ENCODE measurements around the gene ARFIP1. TPM values are rescaled to one million over a fixed set of nuclear protein-coding genes. Genes with fewer than 3 reads are reported as not detected.

ARFIP1 gene
- total RNA-seq, 2 experiments from 2014 or later = 16.8 to 19.5 TPM

DNA sequence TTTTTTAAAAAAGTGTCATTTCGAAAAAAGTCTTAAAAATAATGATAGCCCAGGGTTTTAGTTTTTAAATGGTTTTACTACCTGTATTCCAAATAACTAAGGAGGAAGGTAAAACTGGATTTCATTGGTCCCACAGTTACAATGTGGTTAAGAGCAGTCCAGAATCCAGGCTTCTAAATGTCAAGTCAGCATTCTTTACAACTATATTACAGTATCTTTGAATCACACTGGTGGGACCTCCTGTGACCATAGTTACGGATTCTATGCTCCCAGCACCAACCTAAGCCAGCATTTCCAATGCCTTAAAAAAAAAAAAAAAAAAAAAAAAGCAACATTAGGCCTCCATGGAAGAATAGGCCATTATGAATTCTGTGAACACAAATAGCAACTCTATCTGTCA, 6.4 kb upstream of the ARFIP1 start:
- no peak overlapping the region for H3K27ac Mint-ChIP-seq
- ChIA-PET POLR2A (no interaction called here), CTCF (no interaction called here)
- peaks cover 10% of the 10 kb centered on the region for H3K4me1 Mint-ChIP-seq
- H3K27me3 Mint-ChIP-seq = peaks cover 33% of the 10 kb centered on the region
- H3K36me3 Mint-ChIP-seq (ENCODE audit: low read depth) = no peaks in the 10 kb centered on the region
- H3K9me3 Mint-ChIP-seq = no peaks in the 10 kb centered on the region
- H3K4me3 Mint-ChIP-seq = no peak overlapping the region
- DNase-seq = no peak

DNA sequence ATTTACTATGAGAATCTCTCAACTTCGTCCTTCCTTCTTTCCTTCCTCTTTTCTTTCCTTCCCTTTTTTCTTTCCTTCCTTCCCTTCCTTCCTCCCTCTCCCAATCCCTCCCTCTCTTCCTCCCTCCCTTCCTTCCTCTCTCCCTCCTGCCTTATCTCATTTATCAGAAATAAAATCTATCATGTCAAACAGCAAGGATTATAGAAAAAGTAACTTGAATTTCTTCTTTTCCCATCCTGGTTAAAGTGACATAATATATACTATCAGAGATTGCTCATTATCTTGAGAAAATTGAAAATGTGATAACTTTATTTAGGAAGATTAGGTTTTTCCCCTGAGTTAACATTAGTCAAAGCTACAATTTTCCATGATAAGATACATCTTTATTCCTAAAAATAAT, 5.8 kb upstream of the ARFIP1 start:
- Mint-ChIP-seq H3K9me3 (no peaks in the 10 kb centered on the region), H3K27me3 (peaks cover 33% of the 10 kb centered on the region), H3K4me3 (no peak overlapping the region), H3K4me1 (peaks cover 16% of the 10 kb centered on the region), H3K27ac (no peak overlapping the region), H3K36me3 (ENCODE audit: low read depth) (no peaks in the 10 kb centered on the region)
- POLR2A ChIA-PET = no interaction called here
- no peak for DNase-seq
- CTCF ChIA-PET = no interaction called here

DNA sequence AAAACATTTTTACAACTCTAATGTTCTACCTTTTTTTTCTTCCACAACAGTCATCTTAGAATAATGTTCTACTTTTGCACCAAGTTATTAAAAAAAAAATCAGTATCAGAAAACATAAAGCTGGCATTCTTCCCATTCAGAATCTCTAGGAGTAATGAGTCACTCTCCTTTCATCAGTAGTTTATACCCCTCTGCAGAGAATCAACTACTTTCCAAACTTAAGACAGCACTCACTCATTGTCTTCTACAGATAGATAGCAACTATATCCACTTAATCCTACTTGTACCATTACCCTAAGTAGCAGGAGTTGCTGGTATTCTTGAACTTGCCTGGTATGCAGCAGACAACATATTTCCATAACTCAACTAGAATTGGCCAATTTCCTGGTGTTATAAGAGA, 3.4 kb upstream of the ARFIP1 start:
- H3K27ac Mint-ChIP-seq = no peak overlapping the region
- no peaks in the 10 kb centered on the region for H3K9me3 Mint-ChIP-seq
- peaks cover 2% of the 10 kb centered on the region for H3K36me3 Mint-ChIP-seq (ENCODE audit: low read depth)
- H3K27me3 Mint-ChIP-seq = peaks cover 29% of the 10 kb centered on the region
- POLR2A ChIA-PET = no interaction called here
- H3K4me3 Mint-ChIP-seq = no peak overlapping the region
- no peak for DNase-seq
- CTCF ChIA-PET = no interaction called here
- peaks cover 28% of the 10 kb centered on the region for H3K4me1 Mint-ChIP-seq

DNA sequence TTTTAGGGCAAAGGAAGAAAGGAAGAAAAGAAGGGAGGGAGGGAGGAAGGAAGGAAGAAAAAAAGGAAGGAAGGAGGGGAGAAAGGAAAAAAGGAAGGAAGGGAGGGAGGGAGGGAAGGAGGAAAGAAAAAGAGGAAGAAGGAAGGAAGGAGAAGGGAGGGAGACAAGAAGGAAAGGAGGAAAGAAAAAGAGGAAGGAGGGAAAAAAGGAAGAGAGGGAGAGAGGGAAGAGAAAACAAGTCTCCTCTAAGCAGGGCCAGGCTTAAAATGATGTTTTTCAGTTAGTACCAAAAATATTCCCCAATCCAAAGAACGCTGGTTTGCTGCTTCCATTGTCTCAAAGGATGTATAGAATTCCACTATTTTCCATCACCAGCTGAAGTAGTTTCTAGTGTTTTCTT, 2.3 kb upstream of the ARFIP1 start:
- CTCF ChIA-PET = no interaction called here
- Mint-ChIP-seq H3K36me3 (ENCODE audit: low read depth) (peaks cover 6% of the 10 kb centered on the region), H3K4me1 (peaks cover 31% of the 10 kb centered on the region), H3K27me3 (peaks cover 29% of the 10 kb centered on the region), H3K27ac (no peak overlapping the region), H3K9me3 (no peaks in the 10 kb centered on the region), H3K4me3 (no peak overlapping the region)
- DNase-seq = no peak
- POLR2A ChIA-PET = no interaction called here

DNA sequence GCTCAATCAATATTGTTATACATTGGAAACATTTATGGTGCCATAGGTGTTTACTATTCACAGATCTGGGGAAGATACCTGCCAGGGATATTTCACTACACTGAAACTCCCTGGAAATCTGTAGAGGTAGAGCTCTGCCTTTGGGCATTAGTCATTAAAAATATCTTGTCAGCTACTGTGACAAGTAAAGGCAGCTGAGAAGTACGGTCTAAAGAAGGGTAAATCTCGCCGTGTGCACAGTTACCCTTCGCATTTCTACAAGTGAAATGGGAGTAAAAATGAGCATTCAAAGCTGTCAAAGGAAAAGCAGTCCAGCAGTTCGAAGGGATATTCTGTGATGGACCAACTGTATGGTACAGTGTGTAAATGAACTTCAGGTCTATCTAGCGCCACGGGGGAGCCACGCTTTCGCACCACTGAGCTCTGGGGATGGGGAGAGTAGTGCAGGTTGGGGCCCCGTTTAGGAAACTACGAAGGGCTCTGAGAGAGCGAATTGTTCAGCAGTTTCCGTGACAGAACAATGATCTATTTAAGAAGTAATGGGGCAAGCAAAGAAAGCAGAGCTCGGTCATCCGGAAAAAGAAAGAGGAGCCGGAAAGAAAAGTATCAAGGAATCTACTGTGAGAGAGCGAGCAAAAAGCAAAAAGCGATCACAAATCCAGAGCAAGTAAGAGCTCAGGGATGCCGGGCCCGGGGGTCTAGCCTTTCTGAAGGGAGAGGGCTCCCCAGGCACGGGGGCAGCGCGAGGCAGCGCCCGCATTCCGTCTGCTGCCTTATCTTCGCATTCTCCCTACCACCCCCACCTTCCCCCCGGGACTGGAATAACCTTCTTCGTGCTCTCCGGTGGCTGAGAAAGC, 870 bp upstream of the ARFIP1 start:
- H3K36me3 Mint-ChIP-seq (ENCODE audit: low read depth) = peaks cover 15% of the 10 kb centered on the region
- peak; percentile 31 for DNase-seq
- peak overlapping the region; percentile 93 for H3K27ac Mint-ChIP-seq
- H3K4me3 Mint-ChIP-seq = peak overlapping the region; percentile 94
- CTCF ChIA-PET = interaction anchor here (0.7 to 2.6 kb wide), 9 partner anchors 10 to 343 kb away, joined by 3 to 20 read pairs (median 3); no protein-coding TSS in a partner anchor
- no peaks in the 10 kb centered on the region for H3K9me3 Mint-ChIP-seq
- POLR2A ChIA-PET = interaction anchor here (0.6 to 0.7 kb wide), 2 partner anchors 65 to 81 kb away, joined by 3 to 7 read pairs; no protein-coding TSS in a partner anchor
- H3K27me3 Mint-ChIP-seq = peaks cover 29% of the 10 kb centered on the region
- peaks cover 41% of the 10 kb centered on the region for H3K4me1 Mint-ChIP-seq

DNA sequence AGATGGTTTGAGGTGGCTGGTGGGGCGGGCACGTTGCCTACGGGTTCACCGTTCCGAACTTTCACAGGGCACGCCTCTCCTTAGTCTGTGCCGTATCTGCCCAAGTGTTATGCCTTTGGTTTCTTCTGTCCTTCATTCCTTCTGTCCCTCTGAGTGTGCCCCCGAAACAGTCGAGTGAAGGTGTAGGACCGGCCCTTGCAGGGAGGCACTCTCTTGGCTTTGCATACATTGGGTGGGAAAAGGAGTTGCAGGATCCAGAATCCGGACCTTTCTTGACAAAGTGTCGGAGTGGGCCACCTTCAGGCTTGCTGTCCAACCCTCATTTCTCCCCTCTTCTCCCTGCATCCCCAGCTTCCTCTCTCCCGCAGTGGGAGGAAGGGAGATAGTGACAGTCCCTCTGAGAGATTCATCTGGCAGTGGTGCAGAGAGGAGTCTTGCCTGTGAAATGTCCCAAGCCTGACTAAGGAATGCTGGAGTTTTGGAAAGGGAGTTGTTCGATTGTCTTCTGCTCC, 569 bp downstream of the ARFIP1 start:
- peak overlapping the region; percentile 94 for H3K4me3 Mint-ChIP-seq
- peak overlapping the region; percentile 93 for H3K27ac Mint-ChIP-seq
- POLR2A ChIA-PET = no interaction called here
- H3K9me3 Mint-ChIP-seq = no peaks in the 10 kb centered on the region
- CTCF ChIA-PET = interaction anchor here (1.2 to 2.6 kb wide), 2 partner anchors 11 to 39 kb away, joined by 3 to 20 read pairs; no protein-coding TSS in a partner anchor
- peaks cover 24% of the 10 kb centered on the region for H3K27me3 Mint-ChIP-seq
- peaks cover 18% of the 10 kb centered on the region for H3K36me3 Mint-ChIP-seq (ENCODE audit: low read depth)
- peaks cover 48% of the 10 kb centered on the region for H3K4me1 Mint-ChIP-seq
- no peak for DNase-seq

DNA sequence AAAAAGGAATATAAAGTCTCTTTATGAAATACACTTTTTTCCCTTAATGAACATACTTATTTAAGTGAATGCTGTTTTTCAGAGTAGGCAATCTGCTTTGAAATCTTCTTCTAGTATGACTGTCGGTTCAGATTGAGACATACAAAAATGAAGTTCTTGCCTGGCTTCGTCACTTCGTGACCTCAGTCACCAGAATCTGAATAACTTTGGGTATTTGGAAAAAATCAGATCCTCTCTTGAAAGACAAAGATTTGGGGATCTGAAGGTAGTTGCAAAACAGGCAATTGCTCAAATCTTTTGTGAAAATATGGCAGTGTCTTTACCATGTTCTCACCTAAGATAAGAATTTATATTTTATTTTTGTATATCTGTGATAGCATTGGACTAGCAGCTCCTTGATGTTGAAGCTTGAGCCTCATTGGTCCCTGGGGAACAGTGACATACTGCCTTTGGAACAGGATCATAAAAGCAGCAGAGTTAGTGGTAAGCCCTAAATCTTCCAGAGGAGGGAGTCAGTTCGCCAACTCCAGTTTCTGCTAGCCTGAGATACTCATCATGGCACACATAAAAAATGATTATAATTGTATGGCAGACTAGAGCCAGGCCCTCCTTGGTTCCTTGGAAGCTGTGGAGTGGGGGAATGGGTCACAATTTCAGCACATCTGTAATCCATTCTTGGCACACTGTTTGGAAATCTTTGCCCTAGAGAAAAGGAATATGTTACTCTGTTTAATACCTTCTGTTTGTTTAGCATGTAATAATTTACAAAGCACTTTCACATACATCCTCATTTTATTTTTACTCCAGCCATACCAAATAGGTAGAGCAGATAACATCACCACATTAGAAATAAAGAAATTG, 5.0 kb downstream of the ARFIP1 start:
- Mint-ChIP-seq H3K9me3 (no peaks in the 10 kb centered on the region), H3K4me1 (peaks cover 55% of the 10 kb centered on the region), H3K36me3 (ENCODE audit: low read depth) (peaks cover 30% of the 10 kb centered on the region), H3K27ac (no peak overlapping the region), H3K27me3 (no peaks in the 10 kb centered on the region), H3K4me3 (no peak overlapping the region)
- ChIA-PET POLR2A (no interaction called here), CTCF (interaction anchor here (1.4 kb wide), 1 partner anchor 343 kb away, joined by 3 read pairs; no protein-coding TSS in a partner anchor)
- DNase-seq = no peak

DNA sequence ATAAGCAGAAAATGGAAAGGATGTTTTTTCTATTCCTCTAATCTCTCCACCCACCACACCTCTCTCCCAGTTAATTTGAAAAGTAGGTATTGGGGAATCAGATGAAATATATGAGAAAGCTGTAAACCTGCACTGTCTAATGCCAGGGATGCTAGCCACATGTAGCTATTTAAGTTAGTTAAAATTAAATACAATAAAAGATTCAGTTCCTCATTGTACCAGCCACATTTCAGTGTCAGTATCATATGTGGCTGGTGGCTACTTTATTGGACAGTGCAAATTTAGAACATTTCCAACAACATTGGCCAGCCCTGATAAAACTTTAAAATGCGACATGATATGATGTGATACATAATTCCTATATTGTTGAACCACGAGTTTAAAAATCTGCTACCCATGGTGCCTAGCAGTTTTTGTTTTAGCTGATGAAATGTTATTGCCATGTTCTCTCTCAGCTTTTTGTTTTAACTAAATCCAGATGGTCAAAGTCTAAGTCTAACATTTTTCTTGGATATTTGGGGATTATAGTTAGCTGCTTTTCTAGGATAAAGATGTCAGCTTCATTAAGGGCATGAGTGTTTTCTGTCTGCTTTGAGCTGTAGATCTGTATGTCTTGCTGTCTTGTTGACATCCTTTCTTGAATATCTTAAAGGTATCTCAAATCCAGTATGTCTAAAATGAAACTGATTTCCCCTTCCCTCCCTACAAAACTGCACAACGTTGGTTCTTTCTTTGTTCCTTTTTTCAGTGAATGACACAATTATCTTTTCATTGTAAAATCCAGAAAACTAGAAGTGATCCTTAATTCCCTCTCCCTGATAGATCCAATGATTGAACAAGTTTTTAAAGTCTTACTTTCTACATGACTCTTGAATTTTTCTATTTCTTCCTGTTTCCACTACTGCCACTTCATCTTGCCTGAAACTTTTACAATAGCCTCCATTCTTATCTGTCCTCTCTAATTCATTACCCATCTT, 6.2 kb downstream of the ARFIP1 start:
- Mint-ChIP-seq H3K36me3 (ENCODE audit: low read depth) (peaks cover 30% of the 10 kb centered on the region), H3K4me3 (peak overlapping the region; percentile 31), H3K27ac (peak overlapping the region; percentile 84), H3K9me3 (no peaks in the 10 kb centered on the region), H3K27me3 (no peaks in the 10 kb centered on the region), H3K4me1 (peaks cover 47% of the 10 kb centered on the region)
- ChIA-PET CTCF (no interaction called here), POLR2A (no interaction called here)
- DNase-seq = no peak

DNA sequence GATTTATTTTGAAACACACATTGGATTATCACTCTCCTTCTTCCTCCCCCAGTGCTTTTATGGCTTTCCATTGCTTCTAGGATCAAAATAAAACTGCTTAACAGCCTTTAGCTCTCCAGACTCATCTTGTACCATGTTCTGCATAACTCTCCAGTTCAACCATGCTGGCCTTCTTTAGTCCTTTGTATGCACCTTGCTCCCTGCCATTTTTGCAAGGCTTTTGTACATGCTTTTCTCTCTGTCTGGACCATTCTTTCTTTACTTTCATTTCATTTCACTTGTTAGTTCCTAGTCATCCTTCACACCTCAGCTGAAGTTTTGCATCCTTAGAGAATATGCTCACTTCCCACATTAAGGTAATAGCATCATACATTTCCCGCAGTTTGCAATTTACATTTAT, 6.9 kb downstream of the ARFIP1 start:
- ChIA-PET CTCF (no interaction called here), POLR2A (no interaction called here)
- H3K36me3 Mint-ChIP-seq (ENCODE audit: low read depth) = peaks cover 27% of the 10 kb centered on the region
- H3K4me1 Mint-ChIP-seq = peaks cover 43% of the 10 kb centered on the region
- peak overlapping the region; percentile 84 for H3K27ac Mint-ChIP-seq
- DNase-seq = no peak
- H3K27me3 Mint-ChIP-seq = no peaks in the 10 kb centered on the region
- no peaks in the 10 kb centered on the region for H3K9me3 Mint-ChIP-seq
- H3K4me3 Mint-ChIP-seq = peak overlapping the region; percentile 31

DNA sequence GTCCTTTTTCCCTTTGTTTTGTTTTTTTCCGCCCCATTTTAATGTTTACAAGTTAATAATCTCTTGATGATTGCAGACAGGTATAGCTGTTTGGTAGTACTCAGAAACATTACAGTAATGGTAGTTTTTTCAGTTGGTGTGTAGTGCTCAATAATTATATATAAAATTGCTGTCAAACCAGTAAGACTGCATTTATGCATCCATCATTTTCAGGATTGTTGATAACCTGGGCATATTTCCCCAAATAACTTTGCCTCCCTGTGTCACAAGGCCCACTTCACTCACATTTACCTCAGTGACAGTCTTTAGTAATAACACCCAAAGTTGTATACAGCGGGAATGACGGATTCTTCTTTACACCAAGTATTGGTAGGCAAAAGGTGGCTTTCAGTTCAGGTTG, 16.1 kb downstream of the ARFIP1 start:
- Mint-ChIP-seq H3K27ac (no peak overlapping the region), H3K36me3 (ENCODE audit: low read depth) (no peaks in the 10 kb centered on the region), H3K4me3 (no peak overlapping the region), H3K9me3 (no peaks in the 10 kb centered on the region), H3K27me3 (no peaks in the 10 kb centered on the region), H3K4me1 (no peaks in the 10 kb centered on the region)
- no peak for DNase-seq
- CTCF ChIA-PET = interaction anchor here (1.0 kb wide), 1 partner anchor 10 kb away, joined by 3 read pairs; no protein-coding TSS in a partner anchor
- POLR2A ChIA-PET = no interaction called here

DNA sequence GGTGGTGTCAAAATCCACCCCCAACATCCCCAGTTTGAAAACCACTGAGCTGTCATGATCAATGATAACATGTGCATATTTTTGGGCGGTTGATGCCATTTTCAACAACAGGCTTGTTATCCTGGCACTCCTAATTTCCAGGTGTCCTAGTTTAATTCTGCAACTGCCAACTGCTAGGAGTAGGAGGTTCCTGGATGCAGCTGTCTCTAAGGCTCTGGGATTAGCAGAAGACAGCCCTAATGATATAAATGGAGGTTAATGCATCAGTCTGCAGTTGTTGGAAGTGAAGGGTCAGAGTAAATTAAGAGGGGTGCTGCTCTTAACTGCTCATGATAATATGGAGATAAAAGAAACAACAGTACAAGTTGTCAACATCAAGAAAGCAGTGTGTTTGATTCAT, 23.8 kb downstream of the ARFIP1 start:
- Mint-ChIP-seq H3K9me3 (peaks cover 6% of the 10 kb centered on the region), H3K4me3 (no peak overlapping the region), H3K36me3 (ENCODE audit: low read depth) (peaks cover 12% of the 10 kb centered on the region), H3K27me3 (no peaks in the 10 kb centered on the region), H3K4me1 (peaks cover 14% of the 10 kb centered on the region), H3K27ac (no peak overlapping the region)
- CTCF ChIA-PET = interaction anchor here (1.0 kb wide), 1 partner anchor 24 kb away, joined by 4 read pairs; the partner anchor contains the start of genes ARFIP1 and TIGD4
- no peak for DNase-seq
- POLR2A ChIA-PET = no interaction called here

DNA sequence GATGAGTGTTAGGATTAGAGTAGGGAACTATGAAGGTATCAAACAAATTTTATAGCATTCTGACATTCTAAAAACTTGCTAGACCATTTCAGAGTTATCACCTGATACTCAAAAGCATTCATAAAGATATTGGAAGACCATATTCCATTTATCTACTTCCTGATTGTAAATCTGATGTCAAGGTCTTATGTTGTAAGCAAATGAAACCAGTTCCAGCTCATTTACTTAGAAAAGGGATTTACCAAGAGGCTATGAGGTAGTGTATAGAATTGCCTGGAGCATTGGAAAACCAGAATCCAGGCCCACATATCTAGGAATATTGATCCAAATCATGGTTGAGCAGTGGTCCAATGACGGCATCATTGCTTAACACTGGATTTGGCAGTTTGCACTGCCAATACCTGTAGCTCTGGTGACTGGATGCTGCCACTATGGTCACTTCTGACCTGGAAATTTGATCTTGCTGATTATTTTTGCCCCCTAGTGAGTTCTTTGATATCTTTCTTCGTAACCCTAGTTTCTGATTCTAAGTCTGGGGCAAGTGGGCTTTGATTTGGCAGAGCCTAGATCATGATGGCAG, 25.4 kb downstream of the ARFIP1 start:
- POLR2A ChIA-PET = no interaction called here
- Mint-ChIP-seq H3K9me3 (peaks cover 6% of the 10 kb centered on the region), H3K27me3 (no peaks in the 10 kb centered on the region), H3K36me3 (ENCODE audit: low read depth) (peaks cover 12% of the 10 kb centered on the region), H3K4me3 (no peak overlapping the region), H3K27ac (no peak overlapping the region), H3K4me1 (peaks cover 14% of the 10 kb centered on the region)
- DNase-seq = no peak
- CTCF ChIA-PET = interaction anchor here (0.6 to 1.4 kb wide), 2 partner anchors 9 to 449 kb away, joined by 3 to 5 read pairs; no protein-coding TSS in a partner anchor

All from activated CD4-positive, alpha-beta T cell treated with anti-CD3 and anti-CD28 coated beads, Interleukin-2, amount 10 ng/mL, durations not matched to agents 7 days and 5 days (primary cell).